ENCODE measurements around the gene REEP1.
"Not testable (repeated sequence)": the region's sequence is repeated elsewhere in the genome, so short reads cannot be mapped to it uniquely, and the experiment has no call there.

The REEP1 gene

DNA sequence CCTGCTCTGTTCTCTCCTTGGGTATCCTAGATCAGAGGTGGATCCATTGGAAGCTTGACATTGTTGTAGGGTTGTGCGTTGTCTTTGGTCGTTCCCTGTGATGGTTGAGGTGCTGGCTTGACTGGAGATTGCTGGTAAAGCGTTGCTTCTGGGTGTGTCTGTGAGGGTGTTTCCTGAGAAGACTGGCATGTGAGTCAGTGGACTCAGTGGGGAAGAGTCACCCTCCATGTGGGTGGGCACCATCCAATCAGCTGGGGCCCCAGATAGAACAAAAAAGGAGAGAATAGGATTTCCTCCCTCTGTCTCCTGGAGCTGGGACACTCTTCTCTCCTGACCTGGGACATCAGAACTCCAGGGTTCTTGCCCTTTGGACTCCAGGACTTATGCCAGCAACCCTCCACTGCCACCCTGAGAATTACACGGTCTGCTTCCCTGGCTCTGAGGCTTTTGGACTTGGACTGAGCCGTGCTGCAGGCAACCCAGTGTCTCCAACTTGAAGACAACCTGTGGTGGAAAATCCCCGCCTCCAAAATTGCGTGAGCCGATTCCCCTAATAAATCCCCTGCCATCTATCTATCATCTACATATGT, 14.8 kb upstream of the REEP1 start:
- in situ Hi-C loops (cut with MboI; ENCODE audit: low sequenced_read_pairs, unreplicated experiment): no loop called here
- TF ChIP-seq, protein P1, sequence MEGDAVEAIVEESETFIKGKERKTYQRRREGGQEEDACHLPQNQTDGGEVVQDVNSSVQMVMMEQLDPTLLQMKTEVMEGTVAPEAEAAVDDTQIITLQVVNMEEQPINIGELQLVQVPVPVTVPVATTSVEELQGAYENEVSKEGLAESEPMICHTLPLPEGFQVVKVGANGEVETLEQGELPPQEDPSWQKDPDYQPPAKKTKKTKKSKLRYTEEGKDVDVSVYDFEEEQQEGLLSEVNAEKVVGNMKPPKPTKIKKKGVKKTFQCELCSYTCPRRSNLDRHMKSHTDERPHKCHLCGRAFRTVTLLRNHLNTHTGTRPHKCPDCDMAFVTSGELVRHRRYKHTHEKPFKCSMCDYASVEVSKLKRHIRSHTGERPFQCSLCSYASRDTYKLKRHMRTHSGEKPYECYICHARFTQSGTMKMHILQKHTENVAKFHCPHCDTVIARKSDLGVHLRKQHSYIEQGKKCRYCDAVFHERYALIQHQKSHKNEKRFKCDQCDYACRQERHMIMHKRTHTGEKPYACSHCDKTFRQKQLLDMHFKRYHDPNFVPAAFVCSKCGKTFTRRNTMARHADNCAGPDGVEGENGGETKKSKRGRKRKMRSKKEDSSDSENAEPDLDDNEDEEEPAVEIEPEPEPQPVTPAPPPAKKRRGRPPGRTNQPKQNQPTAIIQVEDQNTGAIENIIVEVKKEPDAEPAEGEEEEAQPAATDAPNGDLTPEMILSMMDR (IDR thresholded peaks at IDR 0.05; ENCODE audit: borderline replicate concordance, control extremely low read depth, extremely low read depth, insufficient read depth, missing control alignments): no peak
- no peak for DNase-seq (ENCODE audit: low spot score)

DNA sequence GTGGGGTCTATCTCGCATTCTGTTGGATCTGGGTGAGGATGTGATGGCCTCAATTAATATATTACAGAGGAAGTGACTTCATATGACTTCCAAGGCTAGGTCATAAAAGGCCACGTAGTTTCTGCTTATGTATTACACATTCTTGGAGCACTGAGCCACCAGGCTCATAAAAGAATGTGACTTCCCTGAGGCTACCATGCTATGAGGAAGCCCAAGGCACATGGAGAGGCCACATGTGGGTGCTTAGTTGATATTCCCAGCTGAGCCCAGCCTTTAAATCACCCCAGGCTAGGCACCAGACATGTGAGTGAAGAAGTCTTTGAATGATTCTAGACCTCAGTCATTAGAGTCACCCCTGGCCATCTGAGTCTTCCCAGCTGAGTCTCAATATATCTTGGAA, 13.3 kb upstream of the REEP1 start:
- TF ChIP-seq, protein P1 (IDR thresholded peaks at IDR 0.05; ENCODE audit: borderline replicate concordance, control extremely low read depth, extremely low read depth, insufficient read depth, missing control alignments): no peak
- in situ Hi-C loops (cut with MboI; ENCODE audit: low sequenced_read_pairs, unreplicated experiment): no loop called here
- DNase-seq (ENCODE audit: low spot score): no peak

DNA sequence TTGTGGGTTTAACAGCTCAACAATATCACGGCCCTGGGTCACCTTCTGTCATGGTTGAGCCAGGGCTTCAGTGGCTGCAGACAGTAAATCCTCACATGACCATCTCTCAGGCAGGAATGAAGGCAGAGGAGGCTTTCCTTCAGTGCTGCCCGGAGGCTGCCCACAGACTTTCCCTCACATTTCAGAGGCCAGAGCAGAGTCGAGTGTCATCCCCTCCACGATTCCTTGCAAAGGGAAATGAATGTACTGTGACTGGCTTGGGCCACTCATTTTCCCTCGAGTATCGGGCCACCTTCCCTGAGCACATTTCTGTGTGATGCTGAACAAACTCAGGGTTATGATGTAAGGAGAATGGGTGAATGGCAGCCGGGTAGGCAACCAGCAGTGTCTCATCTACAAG, 10.0 kb upstream of the REEP1 start:
- TF ChIP-seq, protein P1 (IDR thresholded peaks at IDR 0.05; ENCODE audit: borderline replicate concordance, control extremely low read depth, extremely low read depth, insufficient read depth, missing control alignments): no peak
- in situ Hi-C loops (cut with MboI; ENCODE audit: low sequenced_read_pairs, unreplicated experiment): no loop called here
- no peak for DNase-seq (ENCODE audit: low spot score)

DNA sequence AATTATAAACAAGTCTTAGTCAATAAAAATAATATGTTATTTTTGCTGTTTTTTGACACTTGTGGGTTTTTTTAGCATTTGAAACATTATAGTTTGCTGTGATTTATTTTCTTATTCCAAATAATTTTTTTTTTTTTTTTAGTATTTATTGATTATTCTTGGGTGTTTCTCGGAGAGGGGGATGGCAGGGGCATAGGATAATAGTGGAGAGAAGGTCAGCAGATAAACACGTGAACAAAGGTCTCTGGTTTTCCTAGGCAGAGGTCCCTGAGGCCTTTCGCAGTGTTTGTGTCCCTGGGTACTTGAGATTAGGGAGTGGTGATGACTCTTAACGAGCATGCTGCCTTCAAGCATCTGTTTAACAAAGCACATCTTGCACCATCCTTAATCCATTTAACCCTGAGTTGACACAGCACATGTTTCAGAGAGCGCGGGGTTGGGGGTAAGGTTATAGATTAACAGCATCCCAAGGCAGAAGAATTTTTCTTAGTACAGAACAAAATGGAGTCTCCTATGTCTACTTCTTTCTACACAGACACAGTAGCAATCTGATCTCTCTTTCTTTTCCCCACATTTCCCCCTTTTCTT, 8.5 kb upstream of the REEP1 start:
- DNase-seq (ENCODE audit: low spot score); in situ Hi-C loops (cut with MboI; ENCODE audit: low sequenced_read_pairs, unreplicated experiment): not testable (repeated sequence)

DNA sequence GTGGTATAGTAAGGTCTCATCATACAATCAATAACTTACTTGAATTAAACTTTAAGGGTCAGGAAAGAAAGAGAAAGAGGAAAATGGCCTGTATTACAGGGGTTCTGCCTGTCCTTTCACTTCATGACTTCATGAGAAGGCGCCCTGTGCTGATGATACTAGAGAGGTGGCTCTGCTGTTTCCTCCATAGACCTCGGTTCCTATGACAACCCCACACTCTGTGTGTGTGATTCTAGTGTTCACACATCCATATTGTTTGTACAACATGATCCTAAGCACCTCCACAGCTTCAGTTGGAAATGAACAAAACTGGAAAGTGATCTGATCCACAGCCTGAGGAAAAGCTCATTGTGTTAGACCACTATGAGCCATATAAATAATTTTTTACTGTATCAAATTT, 7.0 kb upstream of the REEP1 start:
- DNase-seq (ENCODE audit: low spot score): no peak
- in situ Hi-C loops (cut with MboI; ENCODE audit: low sequenced_read_pairs, unreplicated experiment): no loop called here
- TF ChIP-seq, protein P1 (IDR thresholded peaks at IDR 0.05; ENCODE audit: borderline replicate concordance, control extremely low read depth, extremely low read depth, insufficient read depth, missing control alignments): no peak

DNA sequence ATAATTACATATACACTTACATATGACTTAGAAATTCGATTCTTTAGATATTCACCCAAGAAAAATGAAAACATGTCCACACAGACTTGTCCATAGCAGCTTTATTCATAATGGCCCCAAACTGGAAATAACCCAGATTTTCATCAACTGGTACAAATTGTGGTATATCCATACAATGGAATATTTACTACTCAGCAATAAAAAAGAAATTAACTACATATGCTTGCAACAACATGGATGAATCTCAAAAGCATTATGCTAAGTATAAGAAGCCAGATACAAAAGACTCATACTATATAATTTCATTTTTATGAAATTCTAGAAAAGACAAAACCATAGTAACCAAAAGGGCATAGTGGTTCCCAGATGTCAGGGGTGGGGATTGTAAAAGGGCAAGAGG, 5.1 kb upstream of the REEP1 start:
- in situ Hi-C loops (cut with MboI; ENCODE audit: low sequenced_read_pairs, unreplicated experiment): no loop called here
- TF ChIP-seq, protein P1 (IDR thresholded peaks at IDR 0.05; ENCODE audit: borderline replicate concordance, control extremely low read depth, extremely low read depth, insufficient read depth, missing control alignments): no peak
- DNase-seq (ENCODE audit: low spot score): no peak

DNA sequence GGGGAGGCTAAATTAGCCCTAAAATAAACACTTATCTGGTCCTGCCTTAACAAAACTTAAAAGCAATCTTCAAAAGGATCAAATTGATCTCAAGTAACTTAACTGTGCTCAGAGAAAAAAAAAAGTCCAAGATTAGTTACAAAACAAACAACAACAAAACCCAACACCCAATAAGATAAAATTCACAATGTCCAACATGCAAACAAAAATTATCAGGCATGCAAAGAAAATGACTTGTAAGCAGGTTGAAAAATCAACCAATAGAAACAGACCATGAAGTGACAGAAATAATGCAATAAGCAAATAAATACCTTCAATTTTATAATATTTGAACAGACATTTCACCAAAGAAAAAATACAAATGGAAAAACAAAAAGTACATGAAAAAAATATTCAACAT, 4.0 kb upstream of the REEP1 start:
- in situ Hi-C loops (cut with MboI; ENCODE audit: low sequenced_read_pairs, unreplicated experiment): no loop called here
- TF ChIP-seq, protein P1 (IDR thresholded peaks at IDR 0.05; ENCODE audit: borderline replicate concordance, control extremely low read depth, extremely low read depth, insufficient read depth, missing control alignments): no peak
- DNase-seq (ENCODE audit: low spot score): no peak

All from GM13976 (cell line).